Endothelial cell (in vitro differentiated cells): ENCODE measurements around the gene L3MBTL3. TPM values are rescaled to one million over a fixed set of nuclear protein-coding genes. Genes with fewer than 3 reads are reported as not detected.

Experiments
- DNase-seq: peaks from one replicate; pipeline ENCODE4 v3.0.0; 2021; ENCODE audit warnings: low spot score
- H3K27ac Mint-ChIP-seq: one replicate; pipeline ENCODE4 v1.8.0; 2021; ENCODE audit warnings: mixed read lengths, inconsistent platforms; ENCODE audit not compliant: unreplicated experiment
- H3K27me3 Mint-ChIP-seq: one replicate; pipeline ENCODE4 v1.8.0; 2021; ENCODE audit warnings: mild to moderate bottlenecking, moderate library complexity, mixed read lengths, inconsistent platforms; ENCODE audit not compliant: unreplicated experiment
- H3K36me3 Mint-ChIP-seq: one replicate; pipeline ENCODE4 v1.8.0; 2021; ENCODE audit warnings: mild to moderate bottlenecking, low read depth, mixed read lengths, inconsistent platforms; ENCODE audit not compliant: unreplicated experiment
- H3K4me1 Mint-ChIP-seq: one replicate; pipeline ENCODE4 v1.8.0; 2021; ENCODE audit warnings: mild to moderate bottlenecking, mixed read lengths, inconsistent platforms; ENCODE audit not compliant: unreplicated experiment
- H3K4me3 Mint-ChIP-seq: one replicate; pipeline ENCODE4 v1.8.0; 2021; ENCODE audit warnings: mild to moderate bottlenecking, mixed read lengths, inconsistent platforms; ENCODE audit not compliant: unreplicated experiment
- H3K9me3 Mint-ChIP-seq: one replicate; pipeline ENCODE4 v1.8.0; 2021; ENCODE audit warnings: mixed read lengths, inconsistent platforms; ENCODE audit not compliant: unreplicated experiment
- CTCF ChIP-seq: fragments of 200-600 bp; sonication (generic); IDR thresholded peaks from one replicate; pipeline ENCODE4 v1.5.0; 2021; ENCODE audit warnings: antibody characterized with exemption; ENCODE audit not compliant: unreplicated experiment
- total RNA-seq: library from RNA; stranded (reverse); fragmentation: NEBNext Ultra II Directional; extraction: Animal tissue kit (Norgen Biotek cat#: 25700); gene quantifications from one replicate; pipeline ENCODE4 v1.2.1, GENCODE V29; 2021; ENCODE audit not compliant: unreplicated experiment

Gene L3MBTL3
- total RNA-seq, 1 donor from 2014 or later, result 47.9 TPM

- Mint-ChIP-seq H3K9me3 (no peaks in the 10 kb centered on the region), H3K4me1 (peaks cover 2% of the 10 kb centered on the region), H3K4me3 (no peak overlapping the region), H3K27me3 (peaks cover 2% of the 10 kb centered on the region), H3K27ac (no peak overlapping the region), H3K36me3 (no peaks in the 10 kb centered on the region)
- DNase-seq, result no peak
- no peak for TF ChIP-seq CTCF
Observed at GRCh38 chr6:130178692-130179091, 160.3 kb downstream of the L3MBTL3 start.

DNA sequence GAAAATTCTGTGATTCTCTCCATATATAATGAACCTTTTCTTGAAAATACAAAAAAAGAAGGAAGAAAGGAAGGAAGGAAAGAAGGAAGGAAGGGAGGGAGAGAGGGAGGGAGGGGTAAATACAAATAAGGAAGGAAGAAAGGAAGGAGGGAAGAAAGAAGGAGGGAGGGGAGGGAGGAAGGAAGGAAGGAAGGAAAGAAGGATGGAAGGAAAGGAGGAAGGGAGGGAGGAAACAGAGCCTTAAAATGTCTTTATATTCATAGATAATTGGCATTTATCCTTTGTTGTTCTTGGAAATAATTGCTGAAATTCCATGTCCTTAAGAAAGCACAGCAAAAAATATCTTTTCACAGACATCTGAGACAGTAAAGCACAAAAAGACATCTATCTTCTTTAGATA, 164.1 kb downstream of the L3MBTL3 start:
- H3K27ac Mint-ChIP-seq, result no peak overlapping the region
- H3K36me3 Mint-ChIP-seq, result no peaks in the 10 kb centered on the region
- peaks cover 2% of the 10 kb centered on the region for H3K27me3 Mint-ChIP-seq
- peaks cover 2% of the 10 kb centered on the region for H3K4me1 Mint-ChIP-seq
- no peak for DNase-seq
- no peak for TF ChIP-seq CTCF
- no peaks in the 10 kb centered on the region for H3K9me3 Mint-ChIP-seq
- H3K4me3 Mint-ChIP-seq, result no peak overlapping the region

DNA sequence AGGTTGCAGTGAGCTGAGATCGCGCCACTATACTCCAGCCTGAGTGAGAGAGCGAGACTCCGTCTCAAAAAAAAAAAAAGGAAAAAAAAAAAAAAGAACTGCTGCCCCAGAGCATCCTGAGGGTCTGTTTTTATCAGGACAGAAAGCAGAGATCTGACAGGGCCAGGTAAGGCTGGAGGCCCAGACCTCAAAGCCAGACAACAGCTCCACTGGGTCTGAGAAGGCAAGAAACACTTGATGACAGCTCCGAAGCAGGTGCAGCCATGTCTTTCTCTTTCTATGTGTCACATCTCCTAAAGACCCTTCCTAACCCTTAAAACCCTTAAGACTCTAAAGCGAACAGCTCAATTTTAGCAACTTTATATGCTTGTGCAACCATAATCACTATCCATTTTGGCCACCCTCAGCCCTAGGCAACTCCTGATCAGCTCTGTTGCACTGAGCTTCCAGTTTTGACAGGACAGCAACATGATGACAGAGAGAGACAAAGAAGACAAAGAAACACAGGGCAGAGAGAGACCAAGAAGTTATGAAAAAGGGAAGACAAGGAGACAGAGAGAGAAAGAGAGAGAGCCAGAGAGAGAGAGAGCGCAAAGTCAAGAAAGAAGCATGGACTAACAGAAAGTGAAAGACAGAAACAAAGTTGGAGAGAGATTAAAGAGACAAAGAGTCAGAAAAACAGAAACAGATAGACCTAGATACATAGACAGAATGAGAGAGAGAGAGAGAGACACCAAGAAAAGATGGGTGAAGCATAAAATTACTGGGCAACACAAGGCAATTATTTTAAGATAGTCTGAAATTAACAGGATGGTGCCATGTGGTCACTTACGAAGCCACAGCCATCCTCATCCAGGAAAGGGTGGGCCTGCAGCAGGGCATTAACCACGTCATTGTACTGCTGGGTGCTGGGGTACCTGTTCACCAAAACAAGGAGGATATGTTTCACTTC, 165.2 kb downstream of the L3MBTL3 start:
- H3K36me3 Mint-ChIP-seq, result no peaks in the 10 kb centered on the region
- peaks cover 2% of the 10 kb centered on the region for H3K27me3 Mint-ChIP-seq
- H3K27ac Mint-ChIP-seq, result no peak overlapping the region
- H3K4me1 Mint-ChIP-seq, result peaks cover 5% of the 10 kb centered on the region
- no peak overlapping the region for H3K4me3 Mint-ChIP-seq
- DNase-seq, result no peak
- H3K9me3 Mint-ChIP-seq, result no peaks in the 10 kb centered on the region
- TF ChIP-seq CTCF, result no peak

- Mint-ChIP-seq H3K27me3 (no peaks in the 10 kb centered on the region), H3K36me3 (no peaks in the 10 kb centered on the region), H3K27ac (no peak overlapping the region), H3K9me3 (no peaks in the 10 kb centered on the region), H3K4me3 (no peak overlapping the region), H3K4me1 (peaks cover 8% of the 10 kb centered on the region)
- DNase-seq, result no peak
- no peak for TF ChIP-seq CTCF
Observed at GRCh38 chr6:130185658-130186057, 167.3 kb downstream of the L3MBTL3 start.
